Upper lobe of right lung (tissue), 1 donor: Measurements from ENCODE around the gene NUDT1. TPM values are rescaled to one million over a fixed set of nuclear protein-coding genes. Genes with fewer than 3 reads are reported as not detected.
A peak's percentile ranks its signal among the peaks of the same experiment; 100 is the strongest.

Experiments
- ATAC-seq: fragments of 200-7000 bp; cut with Tn5 transposase; one replicate; pipeline ENCODE4 v1.9.1; 2020; ENCODE audit warnings: mild to moderate bottlenecking, moderate library complexity
- DNase-seq: peaks from one replicate; pipeline ENCODE4 v3.0.0-alpha.2; 2020
- H3K27ac ChIP-seq: fragments of 200-600 bp; one replicate; pipeline ENCODE4 v1.8.0; 2022
- H3K27me3 ChIP-seq: fragments of 200-600 bp; one replicate; pipeline ENCODE4 v1.8.0; 2022; ENCODE audit warnings: mild to moderate bottlenecking
- H3K36me3 ChIP-seq: fragments of 200-600 bp; one replicate; pipeline ENCODE4 v1.8.0; 2022
- H3K4me1 ChIP-seq: fragments of 200-600 bp; one replicate; pipeline ENCODE4 v1.8.0; 2022
- H3K4me3 ChIP-seq: fragments of 200-600 bp; one replicate; pipeline ENCODE4 v1.8.0; 2022; ENCODE audit warnings: mild to moderate bottlenecking
- H3K9me3 ChIP-seq: fragments of 200-600 bp; one replicate; pipeline ENCODE4 v1.8.0; 2022
- CTCF ChIP-seq: fragments of 200-600 bp; IDR thresholded peaks from one replicate; pipeline ENCODE4 v1.8.0; 2022; ENCODE audit warnings: antibody characterized with exemption
- intact Hi-C: fragments of 100-400 bp; cut with DNase I; formaldehyde crosslinking; loops from one replicate; pipeline ENCODE4 v1.11.0; 2022
- total RNA-seq: library from RNA; stranded (reverse); fragmentation: NEBNext Ultra II Directional; extraction: Animal tissue kit (Norgen Biotek cat#: 25700); gene quantifications from one replicate; pipeline ENCODE4 v1.2.1, GENCODE V29; 2021
- donor health status: DM: no; HTN: yes; CAD: no; lungs with severe emphysema.

NUDT1 gene
- total RNA-seq, 1 donor from 2014 or later, result 13.2 TPM

- no peaks in the 10 kb centered on the region for H3K4me1 ChIP-seq
- H3K4me3 ChIP-seq, result no peak overlapping the region
- no peaks in the 10 kb centered on the region for H3K27me3 ChIP-seq
- ATAC-seq, result no peak
- no peak for TF ChIP-seq CTCF
- H3K27ac ChIP-seq, result no peak overlapping the region
- no peaks in the 10 kb centered on the region for H3K9me3 ChIP-seq
- no peak for DNase-seq
- H3K36me3 ChIP-seq, result peaks cover 32% of the 10 kb centered on the region
- intact Hi-C loops, result no loop called here
Observed at GRCh38 chr7:2257651-2258050, 15.6 kb downstream of the NUDT1 start.

- ATAC-seq, result no peak
Observed at GRCh38 chr7:2258661-2259365, 16.8 kb downstream of the NUDT1 start.

GRCh38 chr7:2259480-2259879 lies 17.5 kb downstream of the NUDT1 start:
- Histone ChIP-seq H3K4me1 (no peaks in the 10 kb centered on the region), H3K27me3 (no peaks in the 10 kb centered on the region), H3K36me3 (peaks cover 49% of the 10 kb centered on the region), H3K27ac (no peak overlapping the region), H3K4me3 (no peak overlapping the region), H3K9me3 (no peaks in the 10 kb centered on the region)
- TF ChIP-seq CTCF, result no peak
- intact Hi-C loops, result no loop called here
- ATAC-seq (peak; percentile 8), DNase-seq (no peak)

More at GRCh38 chr7:2258661-2259365, 16.8 kb downstream of the NUDT1 start:
- Histone ChIP-seq H3K4me1 (no peaks in the 10 kb centered on the region), H3K27ac (no peak overlapping the region), H3K27me3 (no peaks in the 10 kb centered on the region), H3K9me3 (no peaks in the 10 kb centered on the region), H3K36me3 (peaks cover 44% of the 10 kb centered on the region), H3K4me3 (no peak overlapping the region)
- TF ChIP-seq CTCF, result no peak
- DNase-seq, result no peak
- intact Hi-C loops, result no loop called here

- Histone ChIP-seq H3K27me3 (no peaks in the 10 kb centered on the region), H3K27ac (peak overlapping the region; percentile 30), H3K9me3 (no peaks in the 10 kb centered on the region), H3K4me1 (no peaks in the 10 kb centered on the region), H3K36me3 (peaks cover 43% of the 10 kb centered on the region), H3K4me3 (no peak overlapping the region)
- ATAC-seq (peak; percentile 66), DNase-seq (peak; percentile 93)
- intact Hi-C loops, result no loop called here
- TF ChIP-seq CTCF, result no peak
Observed at GRCh38 chr7:2260820-2261219, 18.8 kb downstream of the NUDT1 start.

- H3K4me3 ChIP-seq, result no peak overlapping the region
- H3K4me1 ChIP-seq, result no peaks in the 10 kb centered on the region
- no peak for TF ChIP-seq CTCF
- peaks cover 35% of the 10 kb centered on the region for H3K36me3 ChIP-seq
- intact Hi-C loops, result no loop called here
- H3K27ac ChIP-seq, result peak overlapping the region; percentile 30
- H3K27me3 ChIP-seq, result no peaks in the 10 kb centered on the region
- no peak for DNase-seq
- no peaks in the 10 kb centered on the region for H3K9me3 ChIP-seq
- ATAC-seq, result peak; percentile 61
Observed at GRCh38 chr7:2261611-2262010, 19.6 kb downstream of the NUDT1 start.
